ENCODE measurements around the gene SMURF1. TPM values are rescaled to one million over a fixed set of nuclear protein-coding genes. Genes with fewer than 3 reads are reported as not detected.
"Not testable (repeated sequence)": the region's sequence is repeated elsewhere in the genome, so short reads cannot be mapped to it uniquely, and the experiment has no call there.

Gene SMURF1
- total RNA-seq, 1 donor from 2014 or later: 16.5 TPM

DNA sequence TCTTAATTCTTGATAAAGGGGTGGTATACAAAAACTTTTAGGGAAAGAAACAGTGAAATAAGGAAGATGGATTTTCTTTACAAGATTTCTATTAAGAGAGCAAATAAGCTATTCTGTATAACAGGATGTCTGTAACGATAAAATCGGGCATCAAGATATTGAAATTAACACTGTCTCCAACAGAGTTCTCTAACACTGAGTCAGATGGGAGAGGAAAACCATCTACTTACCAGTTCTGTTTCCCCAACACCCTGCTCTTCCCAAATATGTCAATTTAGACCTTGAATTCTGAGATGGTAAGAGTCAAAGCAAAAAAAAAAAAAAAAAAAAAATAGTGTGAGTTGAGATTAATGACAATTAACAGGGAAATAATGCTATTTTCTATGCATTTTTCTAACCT lies 23.0 kb downstream of the SMURF1 start:
- DNase-seq: no peak

DNA sequence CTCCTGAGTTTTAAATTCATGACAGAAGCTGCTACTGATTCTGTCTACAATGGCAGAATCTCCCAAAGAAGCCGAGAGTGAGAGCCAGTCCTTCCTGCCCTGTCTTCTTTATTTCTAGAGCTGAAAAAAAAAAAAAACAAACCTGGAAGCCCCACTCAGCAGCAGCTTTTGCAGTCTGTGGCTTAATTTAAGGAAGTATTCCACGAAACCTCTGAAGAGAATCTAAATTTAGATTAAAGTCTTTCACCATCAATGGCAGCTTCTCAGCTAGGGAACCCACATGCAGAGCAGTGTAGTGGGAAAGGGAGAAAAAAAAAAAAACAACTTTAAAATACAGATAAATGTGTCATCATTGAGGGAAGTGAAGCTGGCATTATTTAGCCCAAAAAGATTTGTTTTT lies 23.4 kb downstream of the SMURF1 start:
- no peak for DNase-seq

DNA sequence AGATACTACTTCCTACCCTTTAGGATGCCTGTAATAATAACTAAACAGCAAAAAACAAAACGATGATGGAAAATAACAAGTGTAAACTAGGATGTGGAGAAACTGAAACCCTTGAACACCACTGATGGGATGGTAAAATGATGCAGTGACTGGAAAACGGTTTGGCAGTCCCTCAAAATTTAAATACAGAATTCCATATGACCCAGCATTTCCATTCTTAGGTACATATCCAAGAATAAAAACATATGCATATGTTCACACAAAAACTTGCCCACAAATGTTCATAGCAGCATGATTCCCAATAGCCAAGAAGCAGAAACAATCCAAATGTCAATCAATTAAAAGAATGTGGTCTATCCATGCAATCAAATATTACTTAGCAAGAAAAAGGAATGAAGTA lies 25.8 kb downstream of the SMURF1 start:
- no peak for DNase-seq

DNA sequence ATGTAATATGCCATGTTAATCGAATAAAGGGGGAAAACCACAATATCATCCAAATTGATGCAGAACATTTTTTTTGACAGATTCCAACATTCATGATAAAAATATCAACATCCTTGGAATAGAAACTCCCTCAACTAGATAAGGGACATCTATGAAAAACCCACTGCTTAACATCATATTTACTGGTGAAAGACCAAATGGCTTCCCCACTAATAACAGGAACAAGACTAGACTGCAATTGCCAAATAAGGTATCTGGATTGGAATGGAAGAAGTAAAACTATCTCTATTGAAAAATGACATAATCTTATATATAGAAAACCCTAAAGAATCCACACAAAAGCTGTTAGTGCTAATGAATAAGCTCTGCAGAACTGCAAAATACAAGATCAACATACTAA lies 27.8 kb downstream of the SMURF1 start:
- no peak for DNase-seq

DNA sequence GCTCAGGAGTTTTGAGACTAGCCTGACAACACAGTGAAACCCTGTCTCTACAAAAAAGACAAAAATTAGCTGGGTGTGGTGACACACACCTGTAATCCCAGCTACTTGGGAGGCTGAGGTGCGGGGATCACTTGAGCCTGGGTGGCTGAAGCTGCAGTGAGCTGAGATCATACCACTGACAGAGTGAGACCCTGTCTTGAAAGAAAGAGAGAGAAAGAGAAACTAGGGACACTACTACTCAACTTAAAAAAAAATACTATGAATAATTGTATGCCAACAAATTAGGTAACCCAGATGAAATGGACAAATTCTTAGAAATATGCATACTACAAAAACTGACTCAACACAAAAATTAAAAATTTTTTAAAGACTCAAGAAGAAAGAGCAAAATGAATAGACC lies 28.5 kb downstream of the SMURF1 start:
- DNase-seq: no peak

DNA sequence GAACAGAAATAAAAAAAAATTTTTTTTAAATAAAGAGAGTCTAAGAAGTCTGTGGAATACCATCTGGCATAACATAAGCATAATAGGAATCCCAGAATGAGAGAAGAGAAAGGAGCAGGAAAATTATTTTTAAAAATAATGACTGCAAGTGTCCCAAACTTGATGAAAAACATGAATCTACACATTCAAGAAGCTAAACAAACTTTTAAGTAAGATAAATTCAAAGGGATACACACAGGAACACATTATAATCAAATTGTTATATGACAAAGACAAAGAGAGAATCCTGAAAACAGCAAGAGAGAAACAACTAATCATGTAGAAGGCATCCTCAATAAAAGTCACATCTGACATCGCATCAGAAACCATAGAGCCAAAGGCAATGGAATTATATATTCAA lies 30.9 kb downstream of the SMURF1 start:
- DNase-seq: no peak

DNA sequence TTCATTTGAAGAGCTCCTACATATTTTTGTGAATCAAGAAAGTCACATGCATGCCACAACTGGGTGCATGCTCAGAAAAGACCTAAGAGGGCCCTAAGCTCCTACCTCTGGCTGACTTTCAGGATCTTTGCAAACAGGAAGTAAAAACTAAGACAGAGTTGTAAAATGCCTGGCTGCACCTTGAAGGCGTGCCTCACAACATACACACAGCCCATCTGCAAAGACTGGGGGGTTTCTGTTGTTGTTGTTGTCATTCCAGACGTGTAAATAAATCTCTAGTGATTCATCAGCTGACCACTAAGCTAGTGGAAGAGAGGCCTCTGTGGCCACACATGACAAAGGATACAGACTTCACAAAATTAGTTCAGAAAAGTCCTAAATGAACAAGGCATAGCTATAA lies 31.8 kb downstream of the SMURF1 start:
- DNase-seq: no peak

DNA sequence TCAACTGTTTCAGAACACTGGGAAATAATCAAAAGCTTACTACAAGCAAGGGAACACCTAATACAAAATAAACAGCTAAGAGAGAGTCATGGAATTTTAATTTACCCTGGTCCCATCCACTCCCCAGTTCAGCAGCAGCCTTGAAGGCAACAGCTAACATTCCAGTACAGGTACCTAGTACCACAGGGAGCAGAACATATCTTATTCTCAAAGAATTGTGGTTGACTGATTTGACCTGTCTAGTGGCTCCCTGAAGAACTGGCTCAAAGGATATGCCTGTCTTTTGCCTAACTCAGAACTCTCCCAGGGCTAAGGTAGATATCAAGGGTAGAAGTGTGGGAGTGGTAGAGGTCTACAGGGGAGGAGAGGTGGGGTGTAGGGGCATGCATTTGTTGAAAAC lies 32.3 kb downstream of the SMURF1 start:
- no peak for DNase-seq

DNA sequence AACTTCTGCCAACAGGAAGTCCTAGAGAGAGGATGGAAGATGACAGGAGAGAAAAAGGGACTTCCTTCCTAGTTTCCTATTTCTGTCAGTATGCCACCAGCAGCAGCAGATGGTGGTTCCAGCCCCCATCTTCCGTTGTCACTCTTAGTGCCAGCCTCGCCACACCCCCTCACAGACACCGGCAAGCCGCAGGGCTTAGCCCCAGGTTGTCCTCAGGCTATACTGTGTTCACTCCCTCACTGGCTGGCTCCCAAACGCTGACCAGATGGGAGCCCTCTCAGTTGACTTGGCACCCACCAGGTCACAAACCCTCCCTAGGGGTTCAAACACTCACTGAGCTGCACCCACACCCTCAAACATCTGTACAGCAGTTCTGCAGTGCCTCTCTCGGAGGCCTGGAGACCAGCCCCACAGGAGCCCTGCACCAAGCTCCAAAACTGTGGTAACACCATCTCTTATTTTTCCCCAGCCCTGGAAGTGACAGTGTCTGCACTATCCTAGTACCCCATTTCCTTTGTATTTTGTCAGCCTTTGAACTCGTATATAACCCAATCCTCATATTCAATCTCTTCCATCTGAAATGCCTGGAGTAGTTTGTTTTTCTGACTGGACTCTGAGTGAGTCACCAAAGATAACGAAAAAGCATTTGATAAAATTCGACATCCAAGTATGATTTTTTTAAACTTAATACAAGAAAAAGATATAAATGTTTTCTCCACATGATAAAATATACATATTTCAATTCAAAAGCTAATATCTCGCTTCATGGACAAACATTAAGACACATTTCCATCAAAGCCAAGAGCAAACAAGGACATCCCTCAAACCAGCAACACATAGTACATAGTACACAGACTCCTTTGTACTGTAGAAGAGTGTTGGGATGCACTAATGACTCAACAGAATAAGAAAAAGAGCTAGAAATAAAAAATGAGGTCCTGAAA lies 34.5 kb downstream of the SMURF1 start:
- no peak for DNase-seq

DNA sequence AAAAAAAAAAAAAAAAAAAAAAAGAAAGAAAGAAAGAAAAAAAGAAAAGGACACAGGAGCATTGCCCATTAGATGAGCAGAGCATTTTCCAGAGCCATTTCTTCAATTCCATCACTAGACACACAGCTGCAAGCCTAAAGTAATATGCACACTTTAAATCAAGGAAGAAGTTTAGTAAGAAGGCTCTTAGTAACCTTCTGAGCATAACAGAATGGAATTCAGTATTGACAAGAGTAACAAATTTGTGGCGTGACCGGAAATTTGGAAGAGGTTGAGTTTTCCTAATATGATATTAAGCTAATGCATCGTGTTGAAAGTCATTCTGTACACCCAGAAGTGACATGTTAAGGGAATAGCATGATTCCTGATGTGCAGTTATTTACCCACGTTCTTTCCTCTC lies 35.3 kb downstream of the SMURF1 start:
- no peak for DNase-seq

DNA sequence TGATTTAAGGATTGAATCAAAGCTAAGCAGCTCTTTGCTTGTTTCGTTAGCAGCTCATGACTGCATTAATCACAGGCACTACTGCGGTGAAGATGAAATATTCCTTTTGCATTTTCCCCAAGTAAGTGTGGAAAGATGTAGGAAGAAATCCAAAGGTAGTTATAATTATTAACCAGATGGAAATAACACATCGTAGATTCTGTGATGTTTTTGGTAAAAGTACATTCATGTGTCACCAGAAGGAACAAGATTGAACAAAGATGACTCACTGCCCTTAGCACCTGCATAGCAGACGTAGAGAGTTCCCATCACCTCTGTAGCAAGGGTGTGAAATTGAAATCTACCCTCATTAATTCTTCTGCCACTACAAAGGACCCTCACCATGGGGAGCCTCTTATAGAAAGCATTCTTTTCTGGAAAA lies 37.1 kb downstream of the SMURF1 start:
- no peak for DNase-seq

DNA sequence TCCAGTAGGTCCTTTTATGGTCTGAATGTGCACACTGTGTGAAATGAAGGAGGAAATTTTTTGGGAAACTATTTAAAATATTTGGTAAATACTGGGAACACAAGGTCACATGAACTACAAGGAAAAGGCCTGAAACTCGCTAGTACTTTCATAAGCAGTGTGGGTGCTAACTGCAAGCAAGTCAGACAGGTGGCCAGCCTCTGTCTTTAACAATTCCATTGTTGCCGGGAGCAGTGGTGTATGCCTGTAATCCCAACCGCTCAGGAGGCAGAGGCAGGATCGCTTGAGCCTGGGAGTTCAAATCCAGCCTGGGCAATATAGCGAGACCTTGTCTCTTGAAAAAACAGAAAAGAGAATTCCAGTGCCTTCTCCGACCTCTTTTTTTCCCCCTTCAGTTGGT lies 37.5 kb downstream of the SMURF1 start:
- DNase-seq: no peak

DNA sequence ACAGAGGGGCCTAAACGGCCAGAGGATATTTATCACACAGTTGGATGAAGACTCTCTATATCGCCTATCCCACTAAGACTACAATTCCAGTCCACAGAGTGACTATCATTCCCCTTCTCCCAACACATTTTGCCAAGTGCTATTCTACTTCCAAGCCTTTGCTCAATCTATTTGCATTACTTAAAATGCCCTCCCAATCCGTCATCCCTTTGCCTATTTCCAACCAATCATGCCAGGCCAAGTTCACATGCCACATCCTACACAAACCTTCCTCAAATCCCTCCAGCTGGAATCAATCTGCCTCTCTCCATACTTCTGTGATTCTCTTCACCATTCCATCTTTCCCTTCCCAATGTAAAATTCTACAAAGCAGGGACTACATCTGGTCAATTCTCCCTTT lies 38.2 kb downstream of the SMURF1 start:
- DNase-seq: no peak

DNA sequence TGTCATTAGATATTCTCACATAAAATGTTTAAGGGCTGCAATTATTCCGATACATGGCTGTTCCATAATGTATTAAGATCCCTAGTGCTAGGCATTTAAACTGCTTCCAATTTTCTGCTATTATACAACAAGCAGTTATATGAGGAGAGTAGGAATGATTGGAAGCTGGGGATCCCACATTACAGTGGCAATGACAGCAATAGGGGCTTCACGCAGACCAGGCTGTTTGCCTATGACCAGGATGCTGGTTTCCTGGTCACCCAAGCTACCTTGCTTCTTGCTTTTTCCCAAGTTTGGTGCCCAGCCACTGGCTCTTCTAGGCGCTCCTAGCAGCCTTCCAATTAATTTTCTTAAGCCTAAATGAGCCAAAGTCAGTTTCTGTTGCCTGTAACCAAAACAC lies 39.3 kb downstream of the SMURF1 start:
- no peak for DNase-seq

DNA sequence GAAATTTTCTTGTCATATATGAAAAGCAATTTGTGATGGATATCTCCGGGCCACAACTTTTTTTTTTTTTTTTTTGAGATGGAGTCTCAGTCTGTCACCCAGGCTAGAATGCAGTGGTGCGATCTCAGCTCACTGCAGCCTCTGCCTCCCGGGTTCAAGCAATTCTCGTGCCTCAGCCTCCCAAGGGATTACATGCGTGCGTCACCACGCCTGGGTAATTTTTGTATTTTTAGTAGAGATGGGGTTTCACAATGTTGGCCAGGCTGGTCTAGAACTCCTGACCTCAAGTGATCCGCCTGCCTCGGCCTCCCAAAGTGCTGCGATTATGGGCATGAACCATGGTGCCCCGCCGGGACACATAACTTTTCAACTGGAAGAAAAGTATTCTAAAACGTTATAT lies 40.1 kb downstream of the SMURF1 start:
- DNase-seq: not testable (repeated sequence)

DNA sequence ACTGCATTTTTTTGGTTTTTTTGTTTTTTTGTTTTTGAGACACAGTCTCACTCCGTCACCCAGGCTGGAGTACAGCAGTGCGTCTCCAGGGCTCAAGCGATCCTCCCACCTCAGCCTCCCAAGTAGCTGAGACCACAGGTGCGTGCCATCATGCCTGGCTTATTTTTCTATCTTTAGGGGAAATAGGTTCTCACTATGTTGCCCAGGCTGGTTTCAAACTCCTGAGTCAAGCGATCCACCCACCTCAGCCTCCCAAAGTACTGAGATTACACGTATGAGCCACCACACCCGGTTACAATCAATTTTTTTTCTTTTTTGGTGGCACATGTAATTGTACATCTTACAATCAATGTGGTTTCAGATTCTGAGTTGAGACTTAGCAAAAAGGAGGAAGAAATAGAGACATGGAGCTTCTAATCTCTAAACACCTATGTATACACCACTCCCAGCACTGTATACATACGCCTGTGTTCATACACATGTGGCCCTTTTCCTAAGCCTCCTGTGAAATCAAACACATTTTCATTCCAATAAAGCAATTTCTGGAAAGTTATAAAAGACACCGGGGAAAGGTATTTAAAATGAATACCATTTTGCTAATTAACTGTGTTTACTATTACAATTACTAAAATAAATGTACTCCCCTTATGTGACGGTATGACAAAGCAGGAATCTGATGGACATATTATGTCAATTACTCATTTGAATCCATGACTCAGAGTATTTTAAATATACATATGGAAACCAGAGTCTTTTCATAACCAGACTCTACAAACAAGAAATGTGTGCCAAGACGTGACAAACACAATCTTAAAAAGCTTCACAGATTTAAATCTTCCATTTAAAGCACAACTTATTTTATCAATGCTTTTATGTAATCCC lies 40.9 kb downstream of the SMURF1 start:
- DNase-seq: no peak

DNA sequence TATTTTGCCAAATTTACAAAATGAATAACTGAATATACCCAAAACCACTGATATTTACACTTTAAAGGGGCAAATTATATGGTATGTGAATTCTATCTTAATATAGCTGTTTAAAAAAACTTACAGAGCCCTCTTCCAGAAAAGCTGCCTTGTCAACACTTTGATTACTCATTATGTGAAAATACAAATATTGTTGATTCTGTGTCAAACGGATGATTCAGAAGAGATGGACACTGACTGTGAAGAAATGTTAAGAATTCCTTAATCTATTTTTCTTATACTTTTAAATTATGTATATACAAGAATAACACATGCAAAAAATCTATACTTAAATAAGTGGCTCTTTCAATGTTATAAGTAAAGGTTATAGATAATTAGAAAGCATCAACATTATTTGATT lies 41.5 kb downstream of the SMURF1 start:
- no peak for DNase-seq

DNA sequence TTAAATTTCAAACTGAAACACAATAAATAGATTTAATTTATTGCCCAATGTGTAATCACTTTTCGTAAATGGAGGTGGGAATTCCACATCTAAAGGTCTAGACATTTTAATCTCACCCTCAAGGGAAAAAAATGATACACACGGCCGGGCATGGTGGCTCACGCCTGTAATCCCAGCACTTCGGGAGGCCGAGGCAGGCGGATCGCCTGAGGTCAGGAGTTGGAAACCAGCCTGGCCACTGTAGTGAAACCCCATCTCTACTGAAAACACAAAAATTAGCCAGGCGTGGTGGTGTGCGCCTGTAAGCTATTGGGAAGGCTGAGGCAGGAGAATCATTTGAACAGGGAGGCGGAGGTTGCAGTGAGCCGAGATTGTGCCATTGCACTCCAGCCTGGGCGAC lies 42.4 kb downstream of the SMURF1 start:
- not testable (repeated sequence) for DNase-seq

DNA sequence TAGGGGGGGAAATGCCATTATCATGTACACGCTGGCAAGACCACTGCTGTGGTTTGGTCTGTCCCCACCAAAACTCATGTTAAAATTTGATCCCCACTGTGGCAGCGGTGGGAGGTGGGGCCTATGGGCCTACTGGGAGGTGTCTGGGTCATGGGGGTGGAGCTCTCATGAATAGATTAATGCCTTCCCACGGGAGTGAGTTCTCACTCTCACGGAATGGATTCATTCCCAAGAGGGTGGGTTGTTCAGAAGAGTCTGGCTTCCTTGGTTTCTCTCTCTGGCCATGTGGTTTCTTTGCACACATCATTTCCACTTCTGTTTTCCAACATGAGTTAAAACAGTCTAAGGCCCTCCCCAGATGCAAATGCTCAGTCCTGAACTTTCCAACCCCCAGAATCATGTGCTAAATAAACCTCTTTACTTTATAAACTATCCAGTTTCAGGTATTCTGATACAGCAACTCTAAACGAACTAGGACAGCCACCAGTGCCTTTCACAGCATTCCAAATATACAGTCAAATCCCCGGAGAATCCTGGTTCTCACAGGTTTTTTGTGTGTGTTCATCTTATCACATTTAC lies 44.3 kb downstream of the SMURF1 start:
- no peak for DNase-seq

DNA sequence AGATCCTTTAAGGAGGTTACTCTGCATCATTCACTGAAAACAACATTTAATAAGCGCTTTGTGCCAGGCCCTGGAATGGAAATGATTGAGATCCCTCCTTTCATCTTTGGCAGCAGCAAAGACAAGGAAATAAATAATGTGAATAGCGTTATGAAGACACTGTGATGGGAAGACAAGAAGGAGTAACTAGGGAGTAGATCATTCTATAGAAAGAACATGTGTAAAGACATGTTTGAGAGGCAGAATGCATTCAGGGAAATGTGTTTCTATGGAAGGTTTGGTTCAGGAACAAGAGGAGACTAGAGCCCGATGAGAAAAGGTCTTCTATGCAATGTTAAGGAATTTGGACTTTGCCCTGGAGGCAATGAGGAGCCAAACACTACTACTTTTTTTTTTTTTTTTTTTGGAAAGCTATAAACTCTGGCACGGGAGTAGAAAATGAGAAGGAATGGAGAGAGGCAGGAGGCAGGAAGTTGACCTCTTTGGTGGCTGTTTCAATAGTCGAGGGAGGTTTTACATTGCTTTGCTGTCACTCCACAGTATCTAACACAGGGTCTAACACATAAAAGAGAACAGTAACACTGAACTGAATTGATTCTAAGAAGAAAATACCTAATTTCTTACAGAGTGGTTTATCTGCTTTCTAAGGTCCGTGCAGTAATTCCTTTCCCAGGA lies 44.9 kb downstream of the SMURF1 start:
- DNase-seq: no peak

DNA sequence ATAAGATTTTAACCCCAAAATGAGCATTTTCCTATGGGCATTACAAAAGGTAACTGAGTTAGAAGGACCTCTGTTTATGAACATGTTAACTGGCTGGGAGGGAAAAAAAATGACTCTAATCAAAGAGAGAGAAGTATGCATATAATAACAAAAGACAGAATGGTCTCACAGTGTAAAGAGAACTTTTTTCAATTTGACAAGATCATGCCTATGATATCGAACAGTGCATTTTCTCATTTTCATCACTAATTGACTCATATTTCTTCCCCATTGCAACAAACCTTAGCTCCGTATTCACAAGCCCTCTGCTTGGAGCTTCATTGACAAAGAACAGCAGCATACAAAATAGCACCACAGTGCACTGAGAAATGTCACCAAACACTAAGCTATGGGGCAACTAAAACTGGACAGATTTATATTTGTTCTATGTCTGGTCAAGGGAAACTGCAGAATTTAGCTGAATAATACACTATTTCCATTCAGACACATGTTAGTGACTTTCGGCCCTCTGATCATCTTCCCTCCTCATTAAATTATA lies 45.6 kb downstream of the SMURF1 start:
- no peak for DNase-seq

DNA sequence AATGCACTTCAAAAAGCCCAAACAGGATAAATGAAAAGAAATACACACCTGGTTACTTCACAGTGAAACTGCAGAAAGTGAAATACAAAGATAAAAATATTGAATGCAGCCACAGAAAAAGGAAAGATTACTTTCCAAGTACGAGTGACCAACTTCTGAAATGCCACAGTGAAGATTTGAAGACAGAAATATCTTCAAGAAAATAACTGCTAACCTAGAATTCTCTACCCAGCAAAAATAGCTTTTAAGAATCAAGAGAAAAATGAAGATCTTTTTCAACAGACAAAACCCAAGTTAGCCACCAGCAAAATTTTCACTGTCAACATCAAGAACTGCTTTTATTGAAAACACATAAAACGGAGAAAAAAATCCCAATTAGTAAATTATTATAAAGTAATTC lies 46.2 kb downstream of the SMURF1 start:
- no peak for DNase-seq
